ENCODE measurements around the gene DUSP18.

DNA sequence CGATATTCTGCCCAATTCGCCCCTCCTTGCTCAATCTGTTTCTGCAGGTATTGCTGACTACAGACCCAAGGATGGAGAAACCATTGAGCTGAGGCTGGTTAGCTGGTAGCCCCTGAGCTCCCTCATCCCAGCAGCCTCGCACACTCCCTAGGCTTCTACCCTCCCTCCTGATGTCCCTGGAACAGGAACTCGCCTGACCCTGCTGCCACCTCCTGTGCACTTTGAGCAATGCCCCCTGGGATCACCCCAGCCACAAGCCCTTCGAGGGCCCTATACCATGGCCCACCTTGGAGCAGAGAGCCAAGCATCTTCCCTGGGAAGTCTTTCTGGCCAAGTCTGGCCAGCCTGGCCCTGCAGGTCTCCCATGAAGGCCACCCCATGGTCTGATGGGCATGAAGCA lies 41.3 kb downstream of the DUSP18 start:
- TF ChIP-seq, protein P1, sequence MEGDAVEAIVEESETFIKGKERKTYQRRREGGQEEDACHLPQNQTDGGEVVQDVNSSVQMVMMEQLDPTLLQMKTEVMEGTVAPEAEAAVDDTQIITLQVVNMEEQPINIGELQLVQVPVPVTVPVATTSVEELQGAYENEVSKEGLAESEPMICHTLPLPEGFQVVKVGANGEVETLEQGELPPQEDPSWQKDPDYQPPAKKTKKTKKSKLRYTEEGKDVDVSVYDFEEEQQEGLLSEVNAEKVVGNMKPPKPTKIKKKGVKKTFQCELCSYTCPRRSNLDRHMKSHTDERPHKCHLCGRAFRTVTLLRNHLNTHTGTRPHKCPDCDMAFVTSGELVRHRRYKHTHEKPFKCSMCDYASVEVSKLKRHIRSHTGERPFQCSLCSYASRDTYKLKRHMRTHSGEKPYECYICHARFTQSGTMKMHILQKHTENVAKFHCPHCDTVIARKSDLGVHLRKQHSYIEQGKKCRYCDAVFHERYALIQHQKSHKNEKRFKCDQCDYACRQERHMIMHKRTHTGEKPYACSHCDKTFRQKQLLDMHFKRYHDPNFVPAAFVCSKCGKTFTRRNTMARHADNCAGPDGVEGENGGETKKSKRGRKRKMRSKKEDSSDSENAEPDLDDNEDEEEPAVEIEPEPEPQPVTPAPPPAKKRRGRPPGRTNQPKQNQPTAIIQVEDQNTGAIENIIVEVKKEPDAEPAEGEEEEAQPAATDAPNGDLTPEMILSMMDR (IDR thresholded peaks at IDR 0.05; ENCODE audit: poor library complexity): no peak
- no peak for TF ChIP-seq EZH2phosphoT487 (IDR thresholded peaks at IDR 0.05; ENCODE audit: low read depth, severe bottlenecking, unreplicated experiment)
- no peak for TF ChIP-seq EZH2 (IDR thresholded peaks at IDR 0.05; ENCODE audit: borderline replicate concordance)

All from hepatocyte (in vitro differentiated cells).